AG04449 (cell line): ENCODE data around the gene COQ10B.

Experiments
- CTCF ChIA-PET: fragments of 350-600 bp; formaldehyde crosslinking; extraction: SDS; loops from one replicate; lab custom pipeline; 2021; ENCODE audit warnings: antibody characterized with exemption; lab: Yijun Ruan, JAX
- POLR2A ChIA-PET: fragments of 400-600, 350-600 bp; formaldehyde crosslinking; extraction: SDS; loops from one replicate; lab custom pipeline; 2020; ENCODE audit warnings: antibody characterized with exemption, inconsistent platforms; lab: Yijun Ruan, JAX
- DNase-seq: peaks from one replicate; pipeline ENCODE4 v3.0.0-alpha.2; 2010; ENCODE audit warnings: low read depth, low spot score
- H3K4me3 ChIP-seq: 2 replicates; pipeline ENCODE4 v1.5.1; 2011; ENCODE audit warnings: low read depth, mild to moderate bottlenecking, control low read depth, low read length
- TF ChIP-seq, protein P1 (sequence below): IDR thresholded peaks from one replicate; pipeline ENCODE4 v1.5.1; 2011; ENCODE audit warnings: mild to moderate bottlenecking, moderate library complexity, low read length, control low read depth, inconsistent platforms; ENCODE audit not compliant: insufficient read depth; ENCODE audit errors: missing control alignments

COQ10B gene

GRCh38 chr2:197455428-197455827 is 2.1 kb downstream of the COQ10B start:
- no peak for DNase-seq
- no peak overlapping the region for H3K4me3 ChIP-seq
- TF ChIP-seq, protein P1, sequence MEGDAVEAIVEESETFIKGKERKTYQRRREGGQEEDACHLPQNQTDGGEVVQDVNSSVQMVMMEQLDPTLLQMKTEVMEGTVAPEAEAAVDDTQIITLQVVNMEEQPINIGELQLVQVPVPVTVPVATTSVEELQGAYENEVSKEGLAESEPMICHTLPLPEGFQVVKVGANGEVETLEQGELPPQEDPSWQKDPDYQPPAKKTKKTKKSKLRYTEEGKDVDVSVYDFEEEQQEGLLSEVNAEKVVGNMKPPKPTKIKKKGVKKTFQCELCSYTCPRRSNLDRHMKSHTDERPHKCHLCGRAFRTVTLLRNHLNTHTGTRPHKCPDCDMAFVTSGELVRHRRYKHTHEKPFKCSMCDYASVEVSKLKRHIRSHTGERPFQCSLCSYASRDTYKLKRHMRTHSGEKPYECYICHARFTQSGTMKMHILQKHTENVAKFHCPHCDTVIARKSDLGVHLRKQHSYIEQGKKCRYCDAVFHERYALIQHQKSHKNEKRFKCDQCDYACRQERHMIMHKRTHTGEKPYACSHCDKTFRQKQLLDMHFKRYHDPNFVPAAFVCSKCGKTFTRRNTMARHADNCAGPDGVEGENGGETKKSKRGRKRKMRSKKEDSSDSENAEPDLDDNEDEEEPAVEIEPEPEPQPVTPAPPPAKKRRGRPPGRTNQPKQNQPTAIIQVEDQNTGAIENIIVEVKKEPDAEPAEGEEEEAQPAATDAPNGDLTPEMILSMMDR: no peak
- CTCF ChIA-PET: no interaction called here
- POLR2A ChIA-PET: no interaction called here

GRCh38 chr2:197460649-197461048 is 7.3 kb downstream of the COQ10B start:
- H3K4me3 ChIP-seq: no peak overlapping the region
- CTCF ChIA-PET: no interaction called here
- TF ChIP-seq, protein P1: no peak
- POLR2A ChIA-PET: no interaction called here
- DNase-seq: no peak

DNA sequence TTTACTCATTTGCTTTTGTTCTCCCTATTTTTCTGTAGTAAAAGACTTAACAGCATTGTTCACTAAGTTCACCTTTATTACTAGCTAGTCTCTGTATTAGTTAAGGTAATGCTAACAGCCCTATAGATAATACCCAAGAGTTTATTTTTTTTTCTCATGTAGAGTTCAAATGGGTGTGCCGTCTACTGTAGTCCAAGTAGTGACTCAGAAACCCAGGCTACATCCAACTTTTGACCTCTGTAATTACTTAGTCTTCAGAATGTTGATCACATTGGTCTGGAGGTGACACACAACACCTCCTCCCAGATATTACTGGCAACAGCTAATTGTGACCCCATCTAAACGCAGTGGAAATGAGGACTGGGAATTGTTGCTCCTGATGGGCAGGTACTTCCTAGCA is 7.7 kb downstream of the COQ10B start:
- TF ChIP-seq, protein P1: no peak
- POLR2A ChIA-PET: no interaction called here
- DNase-seq: no peak
- H3K4me3 ChIP-seq: no peak overlapping the region
- CTCF ChIA-PET: no interaction called here

DNA sequence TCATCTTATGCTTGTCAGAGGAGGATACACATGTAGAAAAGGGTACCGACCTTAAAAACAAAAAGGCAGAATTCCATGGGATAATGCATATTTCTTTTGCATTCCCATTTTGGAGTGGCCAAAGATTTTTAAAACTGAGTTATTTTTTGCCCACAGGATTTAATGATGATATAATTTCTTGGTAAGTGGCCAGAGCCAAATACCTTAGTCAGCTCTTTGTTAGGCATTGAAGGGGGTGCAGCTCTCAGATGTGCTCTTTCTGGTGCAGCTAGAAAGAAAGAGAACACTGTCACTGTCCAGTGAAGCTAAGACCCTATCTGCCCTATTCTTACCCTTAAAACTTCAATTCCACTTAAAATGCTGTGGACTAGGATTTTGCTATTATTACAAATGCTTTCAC is 10.8 kb downstream of the COQ10B start:
- TF ChIP-seq, protein P1: no peak
- POLR2A ChIA-PET: interaction anchor here (1.4 kb wide), 1 partner anchor 30 kb away, joined by 4 read pairs; the partner anchor contains the start of gene SF3B1
- CTCF ChIA-PET: interaction anchor here (0.6 to 1.3 kb wide), 3 partner anchors 10 to 351 kb away, joined by 3 read pairs; no protein-coding TSS in a partner anchor
- no peak for DNase-seq
- no peak overlapping the region for H3K4me3 ChIP-seq

DNA sequence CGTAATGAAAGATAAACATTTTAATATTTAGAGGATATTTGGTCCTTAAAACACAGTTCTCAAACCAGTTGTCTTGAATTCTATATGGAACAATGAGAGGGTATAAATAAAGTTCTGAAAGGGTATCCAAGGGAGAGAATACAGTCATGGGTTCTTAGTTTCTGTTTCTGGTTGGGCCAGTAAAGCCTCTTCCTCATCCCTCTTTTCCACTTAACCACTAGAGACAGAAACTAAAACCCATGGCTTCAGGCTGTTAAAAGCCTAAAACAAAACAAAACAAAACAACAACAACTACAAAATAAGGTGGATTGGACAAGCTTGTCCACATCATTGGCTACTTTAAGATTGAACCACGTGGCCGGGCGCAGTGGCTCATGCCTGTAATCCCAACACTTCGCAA is 18.8 kb downstream of the COQ10B start:
- no peak for DNase-seq
- TF ChIP-seq, protein P1: no peak
- no peak overlapping the region for H3K4me3 ChIP-seq
- POLR2A ChIA-PET: no interaction called here
- CTCF ChIA-PET: no interaction called here

GRCh38 chr2:197477797-197478196 is 24.4 kb downstream of the COQ10B start:
- H3K4me3 ChIP-seq: no peak overlapping the region
- ChIA-PET CTCF (interaction anchor here (1.2 kb wide), 1 partner anchor 19 kb away, joined by 4 read pairs; no protein-coding TSS in a partner anchor), POLR2A (no interaction called here)
- TF ChIP-seq, protein P1: no peak
- DNase-seq: no peak
